ENCODE results near the gene PPP1R14C.
"Not testable (repeated sequence)": the region's sequence is repeated elsewhere in the genome, so short reads cannot be mapped to it uniquely, and the experiment has no call there.

Gene PPP1R14C

GRCh38 chr6:150172929-150173328 lies 30.1 kb downstream of the PPP1R14C start:
- DNase-seq = no peak

GRCh38 chr6:150175586-150176151 lies 32.8 kb downstream of the PPP1R14C start:
- DNase-seq = no peak

GRCh38 chr6:150176152-150176551 lies 33.3 kb downstream of the PPP1R14C start:
- no peak for DNase-seq

GRCh38 chr6:150176659-150177058 lies 33.8 kb downstream of the PPP1R14C start:
- DNase-seq = no peak

GRCh38 chr6:150177259-150177951 lies 34.6 kb downstream of the PPP1R14C start:
- DNase-seq = no peak

GRCh38 chr6:150177952-150178520 lies 35.2 kb downstream of the PPP1R14C start:
- no peak for DNase-seq

GRCh38 chr6:150179030-150179429 lies 36.2 kb downstream of the PPP1R14C start:
- no peak for DNase-seq

- not testable (repeated sequence) for DNase-seq
These were observed 37.1 kb downstream of the PPP1R14C start for GRCh38 chr6:150179907-150180424.

- no peak for DNase-seq
These were observed 37.7 kb downstream of the PPP1R14C start for GRCh38 chr6:150180517-150180916.

GRCh38 chr6:150182460-150183078 lies 39.7 kb downstream of the PPP1R14C start:
- DNase-seq = no peak

- DNase-seq = no peak
These were observed 40.3 kb downstream of the PPP1R14C start for GRCh38 chr6:150183105-150183504.

GRCh38 chr6:150183966-150184365 lies 41.1 kb downstream of the PPP1R14C start:
- no peak for DNase-seq

- no peak for DNase-seq
These were observed 42.2 kb downstream of the PPP1R14C start for GRCh38 chr6:150184850-150185731.

- no peak for DNase-seq
These were observed 42.9 kb downstream of the PPP1R14C start for GRCh38 chr6:150185732-150186117.

GRCh38 chr6:150186129-150186898 lies 43.5 kb downstream of the PPP1R14C start:
- no peak for DNase-seq

- not testable (repeated sequence) for DNase-seq
These were observed 44.6 kb downstream of the PPP1R14C start for GRCh38 chr6:150187433-150187832.

- no peak for DNase-seq
These were observed 46.3 kb downstream of the PPP1R14C start for GRCh38 chr6:150189122-150189521.

GRCh38 chr6:150191809-150192208 lies 49.0 kb downstream of the PPP1R14C start:
- no peak for DNase-seq

- no peak for DNase-seq
These were observed 51.4 kb downstream of the PPP1R14C start for GRCh38 chr6:150194195-150194594.

- DNase-seq = no peak
These were observed 53.2 kb downstream of the PPP1R14C start for GRCh38 chr6:150195996-150196417.

- DNase-seq = no peak
These were observed 54.3 kb downstream of the PPP1R14C start for GRCh38 chr6:150196942-150197745.
